Measurements from ENCODE around the gene SLC17A9. TPM values are rescaled to one million over a fixed set of nuclear protein-coding genes. Genes with fewer than 3 reads are reported as not detected.
A peak's percentile ranks its signal among the peaks of the same experiment; 100 is the strongest.

The SLC17A9 gene
- total and polyA plus RNA-seq, 2 donors (not counting 1 experiment from before 2014, with no cell fraction given), result 33.0 to 141 TPM

DNA sequence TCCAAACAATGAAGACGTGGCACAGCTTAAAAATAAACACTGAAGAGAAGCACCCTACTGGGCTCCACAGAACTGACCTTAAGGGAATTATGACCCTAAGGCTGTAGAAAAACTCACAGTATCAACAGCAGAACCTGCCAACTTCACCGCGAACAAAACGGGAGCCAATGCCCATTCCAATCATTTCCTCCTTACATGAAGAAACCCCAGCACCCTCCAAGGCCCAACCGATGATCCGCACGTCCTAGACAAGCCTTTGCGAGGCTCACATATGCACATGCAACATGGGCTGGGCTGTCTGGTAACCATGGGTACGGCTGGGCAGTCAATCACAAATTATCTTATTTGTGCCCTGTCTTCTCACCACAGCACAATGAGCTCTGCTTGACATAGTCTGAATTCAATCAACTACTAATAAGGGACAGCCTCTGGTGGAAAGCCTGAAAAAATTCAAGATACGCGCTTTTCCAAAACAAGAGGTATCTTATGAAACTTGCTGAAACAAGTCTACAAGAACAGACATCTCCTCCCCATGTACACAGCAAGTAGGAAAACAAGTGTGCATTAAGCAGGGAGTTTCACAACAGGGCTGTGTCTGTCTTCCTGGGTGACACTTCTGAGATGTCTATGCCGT lies 27.9 kb upstream of the SLC17A9 start:
- 71% methylated on average over 8 of the region's 12 CpGs for WGBS (ENCODE audit: insufficient coverage)
- peak overlapping the region; percentile 86 to 99 (median 96) for H3K4me3 ChIP-seq (ENCODE audit: control extremely low read depth in 1 of 5, extremely low read depth in 1 of 5, insufficient read depth in 1 of 5, low read depth in 2 of 5, low read length in 4 of 5)
- H3K4me1 ChIP-seq (ENCODE audit: control insufficient read depth in 2 of 2, insufficient read depth in 2 of 2, low read length in 2 of 2), result peaks cover 67 to 78% of the 10 kb centered on the region in 2 donors

DNA sequence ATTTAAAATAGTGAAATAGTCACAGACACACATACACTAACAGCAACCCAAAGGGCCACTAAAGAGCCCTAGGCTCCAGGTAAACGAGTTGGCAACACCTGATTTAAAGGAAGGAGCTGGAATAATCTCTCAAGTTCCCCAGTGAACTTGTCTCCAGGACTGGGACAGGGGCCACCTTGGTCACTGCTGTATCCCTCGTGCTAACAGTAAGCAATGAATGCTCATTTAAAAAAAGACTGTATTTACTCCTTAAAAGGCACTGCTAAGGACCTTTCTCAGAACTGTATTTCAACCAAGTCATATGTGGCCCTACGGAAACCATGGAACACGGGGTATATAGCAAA lies 27.5 kb upstream of the SLC17A9 start:
- Mint-ChIP-seq H3K27ac (peak overlapping the region; percentile 94), H3K4me3 (peak overlapping the region; percentile 88), H3K4me1 (peaks cover 75% of the 10 kb centered on the region), H3K27me3 (no peaks in the 10 kb centered on the region), H3K9me3 (ENCODE audit: insufficient read depth) (no peaks in the 10 kb centered on the region)
- Histone ChIP-seq H3K4me3 (ENCODE audit: control extremely low read depth in 1 of 5, extremely low read depth in 1 of 5, insufficient read depth in 1 of 5, low read depth in 2 of 5, low read length in 4 of 5) (peak overlapping the region; percentile 86 to 99 (median 96)), H3K9me3 (ENCODE audit: control extremely low read depth in 1 of 3, control insufficient read depth in 2 of 3, insufficient read depth in 1 of 3, low read length in 2 of 3) (no peaks in the 10 kb centered on the region), H3K36me3 (replicated peaks in 1 of 2; ENCODE audit: control extremely low read depth in 1 of 2, control insufficient read depth in 1 of 2, extremely low read depth in 1 of 2, insufficient read depth in 2 of 2, low read length in 1 of 2) (no peaks in the 10 kb centered on the region), H3K27me3 (replicated peaks in 1 of 4; ENCODE audit: control extremely low read depth in 1 of 4, control insufficient read depth in 3 of 4, insufficient read depth in 4 of 4, low read length in 3 of 4) (no peaks in the 10 kb centered on the region), H3K9ac (ENCODE audit: low read length) (peak overlapping the region; percentile 95), H4K20me1 (ENCODE audit: control insufficient read depth, insufficient read depth, low read length, poor library complexity, severe bottlenecking) (peaks cover 68% of the 10 kb centered on the region), H3K4me2 (replicated peaks; ENCODE audit: low read depth, low read length, poor library complexity, severe bottlenecking) (peak overlapping the region; percentile 93), H3K4me1 (ENCODE audit: control insufficient read depth in 2 of 2, insufficient read depth in 2 of 2, low read length in 2 of 2) (peaks cover 67 to 78% of the 10 kb centered on the region in 2 donors), H3K79me2 (ENCODE audit: control insufficient read depth, insufficient read depth, low read length) (peaks cover 92% of the 10 kb centered on the region), H2AFZ (ENCODE audit: insufficient read depth, low read depth, low read length, poor library complexity, severe bottlenecking) (peak overlapping the region; percentile 72), H3K27ac (ENCODE audit: low read length in 2 of 2) (peak overlapping the region; percentile 79 to 92)
- WGBS (ENCODE audit: insufficient coverage), result 17% methylated on average over 1 of the region's 4 CpGs
- ChIA-PET CTCF (interaction anchor here (1.0 to 1.2 kb wide), 2 partner anchors 13 to 53 kb away, joined by 3 to 4 read pairs; no protein-coding TSS in a partner anchor), POLR2A (interaction anchor here (3.1 kb wide), 1 partner anchor 29 kb away, joined by 15 read pairs; the partner anchor contains the start of gene SLC17A9)
- ATAC-seq (ENCODE audit: low read depth) (no peak), DNase-seq (no peak)
- intact Hi-C loops (cut with micrococcal nuclease), result loop anchor here (5.0 kb wide), 2 partner anchors 63 to 292 kb away; partner anchors contain the start of genes TCFL5 and YTHDF1
- TF ChIP-seq, protein P1, sequence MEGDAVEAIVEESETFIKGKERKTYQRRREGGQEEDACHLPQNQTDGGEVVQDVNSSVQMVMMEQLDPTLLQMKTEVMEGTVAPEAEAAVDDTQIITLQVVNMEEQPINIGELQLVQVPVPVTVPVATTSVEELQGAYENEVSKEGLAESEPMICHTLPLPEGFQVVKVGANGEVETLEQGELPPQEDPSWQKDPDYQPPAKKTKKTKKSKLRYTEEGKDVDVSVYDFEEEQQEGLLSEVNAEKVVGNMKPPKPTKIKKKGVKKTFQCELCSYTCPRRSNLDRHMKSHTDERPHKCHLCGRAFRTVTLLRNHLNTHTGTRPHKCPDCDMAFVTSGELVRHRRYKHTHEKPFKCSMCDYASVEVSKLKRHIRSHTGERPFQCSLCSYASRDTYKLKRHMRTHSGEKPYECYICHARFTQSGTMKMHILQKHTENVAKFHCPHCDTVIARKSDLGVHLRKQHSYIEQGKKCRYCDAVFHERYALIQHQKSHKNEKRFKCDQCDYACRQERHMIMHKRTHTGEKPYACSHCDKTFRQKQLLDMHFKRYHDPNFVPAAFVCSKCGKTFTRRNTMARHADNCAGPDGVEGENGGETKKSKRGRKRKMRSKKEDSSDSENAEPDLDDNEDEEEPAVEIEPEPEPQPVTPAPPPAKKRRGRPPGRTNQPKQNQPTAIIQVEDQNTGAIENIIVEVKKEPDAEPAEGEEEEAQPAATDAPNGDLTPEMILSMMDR (IDR thresholded peaks at IDR 0.05), result no peak
- no peak for TF ChIP-seq EZH2 (IDR thresholded peaks at IDR 0.05; ENCODE audit: borderline replicate concordance, insufficient read depth, low read depth, low read length, poor library complexity, severe bottlenecking)

More for the DNA sequence above, 27.9 kb upstream of the SLC17A9 start:
- ChIA-PET CTCF (no interaction called here), POLR2A (interaction anchor here (1.3 kb wide), 1 partner anchor 13 kb away, joined by 5 read pairs; the partner anchor contains the start of gene GID8)
- no peaks in the 10 kb centered on the region for H3K9me3 ChIP-seq (ENCODE audit: control extremely low read depth in 1 of 3, control insufficient read depth in 2 of 3, insufficient read depth in 1 of 3, low read length in 2 of 3)
- intact Hi-C loops (cut with micrococcal nuclease), result loop anchor here (5.0 kb wide), 2 partner anchors 62 to 293 kb away; partner anchors contain the start of genes TCFL5 and YTHDF1
- no peak overlapping the region for H2AFZ ChIP-seq (ENCODE audit: insufficient read depth, low read depth, low read length, poor library complexity, severe bottlenecking)
- peak overlapping the region in 1 of 2 donors; percentile 92 for H3K27ac ChIP-seq (ENCODE audit: low read length in 2 of 2)
- ATAC-seq (ENCODE audit: low read depth) (no peak), DNase-seq (no peak)
- no peaks in the 10 kb centered on the region for H3K9me3 Mint-ChIP-seq (ENCODE audit: insufficient read depth)
- peak overlapping the region; percentile 93 for H3K4me2 ChIP-seq (replicated peaks; ENCODE audit: low read depth, low read length, poor library complexity, severe bottlenecking)
- no peak for TF ChIP-seq EZH2 (IDR thresholded peaks at IDR 0.05; ENCODE audit: borderline replicate concordance, insufficient read depth, low read depth, low read length, poor library complexity, severe bottlenecking)
- TF ChIP-seq, protein P1 (IDR thresholded peaks at IDR 0.05), result no peak
- H3K36me3 ChIP-seq (replicated peaks in 1 of 2; ENCODE audit: control extremely low read depth in 1 of 2, control insufficient read depth in 1 of 2, extremely low read depth in 1 of 2, insufficient read depth in 2 of 2, low read length in 1 of 2), result no peaks in the 10 kb centered on the region
- peak overlapping the region; percentile 95 for H3K9ac ChIP-seq (ENCODE audit: low read length)
- peaks cover 93% of the 10 kb centered on the region for H3K79me2 ChIP-seq (ENCODE audit: control insufficient read depth, insufficient read depth, low read length)
- no peaks in the 10 kb centered on the region for H3K27me3 Mint-ChIP-seq
- peak overlapping the region; percentile 94 for H3K27ac Mint-ChIP-seq
- H3K27me3 ChIP-seq (replicated peaks in 1 of 4; ENCODE audit: control extremely low read depth in 1 of 4, control insufficient read depth in 3 of 4, insufficient read depth in 4 of 4, low read length in 3 of 4), result no peaks in the 10 kb centered on the region
- H3K4me1 Mint-ChIP-seq, result peaks cover 76% of the 10 kb centered on the region
- peaks cover 73% of the 10 kb centered on the region for H4K20me1 ChIP-seq (ENCODE audit: control insufficient read depth, insufficient read depth, low read length, poor library complexity, severe bottlenecking)
- peak overlapping the region; percentile 88 for H3K4me3 Mint-ChIP-seq

Measured in B cell (primary cell).